Esophagus muscularis mucosa (tissue), 4 donors: Measurements from ENCODE around the gene POLR3G. TPM values are rescaled to one million over a fixed set of nuclear protein-coding genes. Genes with fewer than 3 reads are reported as not detected.
A peak's percentile ranks its signal among the peaks of the same experiment; 100 is the strongest.

Experiments
- DNase-seq: peaks from one replicate; pipeline ENCODE4 v3.0.0-alpha.2; 2017; ENCODE audit errors: extremely low spot score
- H3K27ac ChIP-seq, 4 donors: fragments of 200-600 bp; sonication (generic); replicated peaks in 1 of 4; 1 replicate in 3 of 4; 2 replicates in 1 of 4; pipeline ENCODE4 v1.5.1; 2016 to 2019; ENCODE audit warnings: mild to moderate bottlenecking in 1 of 4
- H3K27me3 ChIP-seq, 4 donors: fragments of 200-600 bp; sonication (generic); one replicate each; pipeline versions ENCODE4 v1.5.1 to v1.6.0; 2016 to 2019
- H3K36me3 ChIP-seq, 4 donors: fragments of 200-600 bp; sonication (generic); one replicate each; pipeline ENCODE4 v1.5.1; 2016 to 2019
- H3K4me1 ChIP-seq, 4 donors: fragments of 200-600 bp; sonication (generic); one replicate each; pipeline ENCODE4 v1.5.1; 2016 to 2019
- H3K4me3 ChIP-seq, 4 donors: fragments of 200-600 bp; sonication (generic); 1 replicate in 2 of 4; 2 replicates in 2 of 4; pipeline ENCODE4 v1.5.1; 2016 to 2019; ENCODE audit warnings: mild to moderate bottlenecking in 4 of 4, moderate library complexity in 1 of 4
- H3K9me3 ChIP-seq, 4 donors: fragments of 200-600 bp; sonication (generic); 1 replicate in 3 of 4; 2 replicates in 1 of 4; pipeline ENCODE4 v1.5.1; 2016 to 2019
- CTCF ChIP-seq, 3 experiments: fragments of 200-600 bp in 2 of 3; fragments of 450-650 bp in 1 of 3; sonication (generic) in 2 of 3; IDR thresholded peaks; one replicate each; pipeline ENCODE4 v1.5.1; 2017 to 2019; ENCODE audit warnings: antibody characterized with exemption in 3 of 3, mild to moderate bottlenecking in 2 of 3, moderate library complexity in 1 of 3
- EP300 ChIP-seq: sonication (generic); formaldehyde crosslinking; IDR thresholded peaks from one replicate; pipeline ENCODE4 v1.6.1; 2017; ENCODE audit warnings: antibody characterized with exemption
- POLR2A ChIP-seq: fragments of 450-650 bp; IDR thresholded peaks from one replicate; pipeline ENCODE4 v1.6.1; 2017; ENCODE audit warnings: antibody characterized with exemption, moderate library complexity, mild to moderate bottlenecking, low read depth
- POLR2AphosphoS5 ChIP-seq, 2 donors: sonication (generic); formaldehyde crosslinking; IDR thresholded peaks; one replicate each; pipeline ENCODE4 v1.6.1; 2017; ENCODE audit warnings: antibody characterized with exemption in 2 of 2
- WGBS: methylation state at CpG from one replicate; pipeline ENCODE4 v1.1.5; 2018; 5-methylcytosine and 5-hydroxymethylcytosine counted together
- intact Hi-C: fragments of 100-400 bp; cut with DNase I; formaldehyde crosslinking; loops from one replicate; pipeline ENCODE4 v1.15.1; 2023
- total RNA-seq, 4 donors: library from RNA; depleted of rRNA; stranded (reverse); fragments of >200 nt; gene quantifications; one replicate each; pipeline versions ENCODE4 v1.1.0 to v1.2.1, GENCODE V29; 2016

The POLR3G gene
- total RNA-seq, 4 donors from 2014 or later, result 0.42 to 2.5 (median 1.4) TPM

GRCh38 chr5:90557391-90557790 is 82.7 kb downstream of the POLR3G start:
- H3K36me3 ChIP-seq, result no peaks in the 10 kb centered on the region
- H3K27me3 ChIP-seq, result peaks cover 0 to 52% (median 17%) of the 10 kb centered on the region in 4 donors
- H3K27ac ChIP-seq, result no peak overlapping the region
- no peaks in the 10 kb centered on the region for H3K9me3 ChIP-seq
- no peak for DNase-seq
- 16% methylated on average over 9 of the region's 9 CpGs for WGBS
- intact Hi-C loops, result no loop called here
- no peak overlapping the region for H3K4me3 ChIP-seq
- H3K4me1 ChIP-seq, result peaks cover 10 to 16% (median 15%) of the 10 kb centered on the region in 4 donors
- TF ChIP-seq CTCF (IDR thresholded peaks at IDR 0.05), result no peak
- no peak for TF ChIP-seq POLR2AphosphoS5 (IDR thresholded peaks at IDR 0.05)
- TF ChIP-seq POLR2A, result no peak
- no peak for TF ChIP-seq EP300

- peaks cover 10 to 16% (median 15%) of the 10 kb centered on the region in 4 donors for H3K4me1 ChIP-seq
- peaks cover 0 to 52% (median 17%) of the 10 kb centered on the region in 4 donors for H3K27me3 ChIP-seq
- 10% methylated on average over 3 of the region's 3 CpGs for WGBS
- H3K4me3 ChIP-seq, result peak overlapping the region in 3 of 4 donors; percentile 40 to 53 (median 42)
- H3K27ac ChIP-seq, result no peak overlapping the region
- H3K9me3 ChIP-seq, result no peaks in the 10 kb centered on the region
- intact Hi-C loops, result no loop called here
- no peak for DNase-seq
- no peaks in the 10 kb centered on the region for H3K36me3 ChIP-seq
- TF ChIP-seq POLR2AphosphoS5 (IDR thresholded peaks at IDR 0.05) (no peak), POLR2A (no peak), EP300 (no peak), CTCF (IDR thresholded peaks at IDR 0.05) (no peak)
Observed at GRCh38 chr5:90557871-90558270, 83.2 kb downstream of the POLR3G start.

GRCh38 chr5:90558344-90559192 is 83.9 kb downstream of the POLR3G start, which contains the start of gene ADGRV1:
Gene ADGRV1 (plus strand): TSS chr5:90558797. CDS start chr5:90558896, 99 bp downstream.
- no peaks in the 10 kb centered on the region for H3K36me3 ChIP-seq
- intact Hi-C loops, result no loop called here
- H3K4me1 ChIP-seq, result peaks cover 10 to 16% (median 15%) of the 10 kb centered on the region in 4 donors
- H3K27ac ChIP-seq, result no peak within 1 kb of the TSS
- DNase-seq, result no peak
- H3K27me3 ChIP-seq, result peaks cover 0 to 52% (median 17%) of the 10 kb centered on the region in 4 donors
- H3K9me3 ChIP-seq, result no peaks in the 10 kb centered on the region
- 3% methylated on average over 40 of the region's 60 CpGs for WGBS
- TF ChIP-seq CTCF (IDR thresholded peaks at IDR 0.05) (no peak), EP300 (no peak), POLR2AphosphoS5 (IDR thresholded peaks at IDR 0.05) (no peak), POLR2A (no peak)
- H3K4me3 ChIP-seq, result peak within 1 kb of the TSS; percentile 40 to 53 (median 42)

GRCh38 chr5:90560771-90561170 is 86.1 kb downstream of the POLR3G start:
- no peaks in the 10 kb centered on the region for H3K36me3 ChIP-seq
- no peaks in the 10 kb centered on the region for H3K9me3 ChIP-seq
- TF ChIP-seq POLR2AphosphoS5 (IDR thresholded peaks at IDR 0.05), result no peak
- TF ChIP-seq CTCF (IDR thresholded peaks at IDR 0.05), result no peak
- no peak for TF ChIP-seq EP300
- TF ChIP-seq POLR2A, result no peak
- no peak overlapping the region for H3K4me3 ChIP-seq
- DNase-seq, result no peak
- H3K27me3 ChIP-seq, result peaks cover 0 to 52% (median 17%) of the 10 kb centered on the region in 4 donors
- H3K4me1 ChIP-seq, result peaks cover 10 to 16% (median 15%) of the 10 kb centered on the region in 4 donors
- intact Hi-C loops, result no loop called here
- H3K27ac ChIP-seq, result no peak overlapping the region
- 71% methylated on average over 2 of the region's 2 CpGs for WGBS
